Stimulated activated CD8-positive, alpha-beta memory T cell treated with anti-CD3 and anti-CD28 coated beads, Interleukin-12 subunit alpha, Interleukin-12 subunit beta, amount 100 ng/mL, for 4 hours (primary cell): Measurements from ENCODE around the gene SLMAP.

Experiments used
- DNase-seq: peaks from one replicate; pipeline ENCODE4 v3.0.0-alpha.2; 2020; ENCODE audit warnings: low read depth

SLMAP gene

GRCh38 chr3:57943525-57944495 lies 187.7 kb downstream of the SLMAP start:
- DNase-seq, result no peak

GRCh38 chr3:57946970-57947381 lies 190.9 kb downstream of the SLMAP start:
- DNase-seq, result no peak

- DNase-seq, result no peak
Measured at GRCh38 chr3:57948080-57948671, 192.1 kb downstream of the SLMAP start.

- no peak for DNase-seq
Measured at GRCh38 chr3:57948781-57949242, 192.7 kb downstream of the SLMAP start.

- DNase-seq, result no peak
Measured at GRCh38 chr3:57949344-57949743, 193.2 kb downstream of the SLMAP start.

- DNase-seq, result no peak
Measured at GRCh38 chr3:57949785-57950615, 193.9 kb downstream of the SLMAP start.

GRCh38 chr3:57951066-57951882 lies 195.2 kb downstream of the SLMAP start:
- no peak for DNase-seq

- DNase-seq, result no peak
Measured at GRCh38 chr3:57952208-57952631, 196.1 kb downstream of the SLMAP start.

- no peak for DNase-seq
Measured at GRCh38 chr3:57952651-57953050, 196.5 kb downstream of the SLMAP start.

GRCh38 chr3:57953576-57953975 lies 197.5 kb downstream of the SLMAP start:
- no peak for DNase-seq

- DNase-seq, result no peak
Measured at GRCh38 chr3:57956119-57956832, 200.2 kb downstream of the SLMAP start.

GRCh38 chr3:57956833-57957174 lies 200.7 kb downstream of the SLMAP start:
- DNase-seq, result no peak

- DNase-seq, result no peak
Measured at GRCh38 chr3:57957824-57958223, 201.7 kb downstream of the SLMAP start.

- no peak for DNase-seq
Measured at GRCh38 chr3:57958642-57959422, 202.7 kb downstream of the SLMAP start.

- no peak for DNase-seq
Measured at GRCh38 chr3:57959423-57960173, 203.5 kb downstream of the SLMAP start.

- DNase-seq, result no peak
Measured at GRCh38 chr3:57960174-57960505, 204.0 kb downstream of the SLMAP start.

GRCh38 chr3:57961177-57961827 lies 205.2 kb downstream of the SLMAP start:
- no peak for DNase-seq

- no peak for DNase-seq
Measured at GRCh38 chr3:57961828-57962447, 205.8 kb downstream of the SLMAP start.

GRCh38 chr3:57962448-57962834 lies 206.3 kb downstream of the SLMAP start:
- DNase-seq, result no peak
